HG02938 (cell line): ENCODE data around the gene HCRTR1.

Source experiments
- ATAC-seq: cut with Tn5 transposase; IDR thresholded peaks from one replicate; pipeline ENCODE4 v1.9.1; 2021; ENCODE audit warnings: mild to moderate bottlenecking, moderate library complexity; ENCODE audit not compliant: unreplicated experiment

Gene HCRTR1

GRCh38 chr1:31648641-31649357, 31.3 kb downstream of the HCRTR1 start:
- ATAC-seq = no peak

DNA sequence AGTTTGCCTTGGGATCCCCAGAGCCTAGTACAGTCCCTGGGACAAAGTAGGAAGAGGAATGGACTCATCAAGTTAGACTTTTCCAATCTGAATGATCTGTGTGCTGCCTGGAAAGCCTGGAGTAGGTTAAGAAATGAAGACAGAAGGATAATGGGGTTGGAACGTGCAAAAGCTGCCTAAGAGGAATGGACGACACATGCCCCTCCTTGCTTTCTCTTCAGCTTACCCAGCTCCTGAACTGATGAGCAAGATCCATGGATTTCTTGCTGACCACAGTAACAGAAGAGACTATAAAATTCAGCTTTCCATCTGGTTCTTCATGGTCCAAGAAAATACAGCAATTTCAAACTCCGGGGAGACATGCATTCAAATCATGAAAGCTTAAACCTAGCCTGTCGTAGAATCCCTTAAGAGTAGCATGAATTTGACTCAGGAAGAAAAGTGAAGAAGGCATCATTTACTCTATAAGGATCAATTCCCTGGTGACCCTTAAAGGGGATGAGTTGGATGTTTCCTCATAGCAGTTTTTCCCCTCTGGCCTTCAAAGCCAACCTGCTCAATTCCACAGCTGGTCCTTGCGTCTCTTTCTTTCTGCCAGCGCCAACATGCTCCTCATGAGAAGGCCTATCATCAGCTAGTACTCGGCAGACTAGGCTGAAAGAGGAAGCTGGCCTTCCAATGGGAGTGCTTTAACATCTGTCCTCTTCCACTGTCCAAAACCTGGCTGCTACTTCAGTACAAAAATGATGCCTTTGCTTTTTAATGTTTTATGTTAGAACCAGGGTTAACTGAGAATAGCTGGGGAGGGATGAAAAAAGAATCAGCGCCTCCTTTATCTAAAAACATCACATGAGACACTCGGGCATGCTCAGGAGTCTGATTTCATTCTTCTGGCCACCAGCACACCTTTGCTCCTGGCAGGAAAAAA, 32.9 kb downstream of the HCRTR1 start:
- no peak for ATAC-seq

- ATAC-seq = no peak
Observed at GRCh38 chr1:31651089-31651420, 33.6 kb downstream of the HCRTR1 start.

- no peak for ATAC-seq
Observed at GRCh38 chr1:31651766-31652165, 34.3 kb downstream of the HCRTR1 start.

- ATAC-seq = no peak
Observed at GRCh38 chr1:31652891-31653499, 35.5 kb downstream of the HCRTR1 start.

GRCh38 chr1:31653717-31654473, 36.4 kb downstream of the HCRTR1 start:
- no peak for ATAC-seq

GRCh38 chr1:31654474-31654776, 36.9 kb downstream of the HCRTR1 start:
- no peak for ATAC-seq

DNA sequence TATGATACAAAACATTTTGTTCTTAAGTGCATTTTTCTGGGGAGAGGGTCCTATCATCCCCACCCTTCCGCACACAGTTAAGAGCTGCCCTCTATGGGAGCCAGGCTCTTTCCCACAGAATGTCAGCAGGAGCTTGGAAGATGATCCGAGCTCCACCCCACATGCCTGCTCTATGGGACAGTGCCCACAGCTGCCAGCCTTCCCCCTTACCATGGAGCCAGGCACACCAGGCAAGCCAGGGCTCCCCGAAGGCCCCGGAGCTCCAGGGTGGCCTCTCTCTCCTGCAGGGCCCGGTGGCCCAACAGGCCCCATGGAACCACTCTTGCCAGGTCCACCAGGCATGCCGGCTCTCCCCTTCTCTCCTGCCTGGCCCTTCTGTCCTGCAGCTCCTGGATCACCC, 37.6 kb downstream of the HCRTR1 start:
- ATAC-seq = no peak

GRCh38 chr1:31655756-31656155, 38.3 kb downstream of the HCRTR1 start:
- ATAC-seq = no peak

- ATAC-seq = no peak
Observed at GRCh38 chr1:31657020-31657804, 39.7 kb downstream of the HCRTR1 start.

GRCh38 chr1:31657972-31658510, 40.6 kb downstream of the HCRTR1 start:
- no peak for ATAC-seq

GRCh38 chr1:31658721-31659120, 41.2 kb downstream of the HCRTR1 start:
- ATAC-seq = no peak

GRCh38 chr1:31659889-31660288, 42.4 kb downstream of the HCRTR1 start:
- no peak for ATAC-seq

- ATAC-seq = no peak
Observed at GRCh38 chr1:31660871-31661455, 43.5 kb downstream of the HCRTR1 start.

DNA sequence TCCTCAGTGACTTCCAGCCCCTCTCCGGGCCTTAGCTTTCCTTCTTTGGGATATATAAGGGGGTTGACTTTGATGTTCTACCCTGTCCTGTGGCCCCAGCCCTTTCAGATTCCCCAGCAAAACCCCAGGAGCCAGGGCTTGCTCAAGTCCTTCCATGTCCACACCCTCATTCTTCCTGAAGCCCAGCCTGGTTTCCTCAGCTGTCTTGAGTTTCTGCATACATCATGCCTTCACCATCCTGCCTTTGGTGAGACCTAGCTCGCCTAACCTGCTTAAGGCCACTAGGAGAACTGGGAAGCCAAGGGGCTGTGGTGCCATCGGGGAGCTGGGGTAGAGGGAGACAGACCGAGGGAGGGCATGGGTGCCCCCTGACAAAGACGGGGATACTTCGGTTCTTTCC, 44.4 kb downstream of the HCRTR1 start:
- ATAC-seq = no peak

DNA sequence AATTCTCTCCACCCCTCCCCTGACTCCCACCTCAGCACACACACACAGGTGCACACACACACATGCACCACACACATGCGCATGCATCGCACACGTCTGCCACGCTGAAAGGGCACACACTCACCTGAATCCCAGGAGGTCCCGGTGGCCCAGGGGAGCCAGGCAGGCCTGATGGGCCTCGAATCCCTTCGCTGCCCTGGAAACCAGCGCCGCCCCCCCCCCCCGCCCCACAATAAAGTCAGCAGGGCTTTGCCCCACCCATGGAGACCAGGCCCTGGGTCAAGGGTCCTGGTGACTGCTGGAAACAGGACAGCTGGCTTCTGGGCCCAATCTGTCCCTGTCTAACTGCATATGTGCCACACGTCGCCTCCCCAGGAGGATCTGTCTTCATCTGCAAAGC, 45.0 kb downstream of the HCRTR1 start:
- ATAC-seq = no peak

GRCh38 chr1:31663622-31664452, 46.3 kb downstream of the HCRTR1 start:
- no peak for ATAC-seq

DNA sequence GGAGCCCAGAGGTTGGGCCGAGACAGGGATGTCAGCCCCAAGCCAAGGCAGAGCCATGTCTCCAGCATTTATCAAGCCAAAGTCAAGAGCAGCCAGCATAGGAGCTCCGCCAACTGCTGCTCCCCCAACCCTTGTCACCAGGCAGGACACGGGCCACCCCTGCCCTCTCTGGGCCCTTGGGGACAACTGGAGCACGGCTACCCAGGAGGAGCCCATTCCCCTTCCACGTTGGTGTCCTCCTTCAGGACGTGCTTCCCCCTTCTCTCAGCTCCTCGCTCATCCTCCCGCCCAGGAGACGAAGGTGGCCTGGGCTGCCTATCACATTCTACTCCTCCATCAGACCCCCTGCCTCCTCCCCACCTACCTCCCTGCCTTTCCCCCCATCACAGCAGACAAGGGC, 47.0 kb downstream of the HCRTR1 start:
- no peak for ATAC-seq
